OCI-LY3 (cell line): ENCODE data around the gene TRABD2B.
A peak's percentile ranks its signal among the peaks of the same experiment; 100 is the strongest.

Experiments used
- H2AFZ ChIP-seq: fragments of 200-600, 300-600 bp; shearing (Covaris generic); 2 replicates; pipeline ENCODE4 v1.6.0; 2014; ENCODE audit warnings: antibody characterized with exemption, low read depth, low read length
- H3K27ac ChIP-seq: fragments of 200-600, 300-600 bp; sonication (generic); 2 replicates; pipeline ENCODE4 v1.5.1; 2014; ENCODE audit warnings: mild to moderate bottlenecking, low read length, moderate library complexity, mixed read lengths
- H3K27me3 ChIP-seq: fragments of 200-600, 300-600 bp; sonication (generic); 2 replicates; pipeline ENCODE4 v1.6.1; 2014; ENCODE audit warnings: low read depth, low read length, mixed read lengths
- H3K36me3 ChIP-seq: fragments of 200-600, 300-600 bp; sonication (generic); replicated peaks from 2 replicates; pipeline ENCODE3; 2014; ENCODE audit warnings: low read depth, low read length, mixed read lengths
- H3K4me1 ChIP-seq: fragments of 300-600, 200-600 bp; sonication (generic); 2 replicates; pipeline ENCODE4 v1.6.1; 2014; ENCODE audit warnings: low read length, mixed read lengths
- H3K4me2 ChIP-seq: fragments of 200-600, 300-600 bp; sonication (generic); 2 replicates; pipeline ENCODE4 v1.6.1; 2014; ENCODE audit warnings: low read length, mixed read lengths
- H3K4me3 ChIP-seq: fragments of 300-600, 200-600 bp; sonication (generic); 2 replicates; pipeline ENCODE4 v1.5.1; 2014; ENCODE audit warnings: antibody characterized with exemption, mild to moderate bottlenecking, low read length, moderate library complexity
- H3K79me2 ChIP-seq: fragments of 300-600, 200-600 bp; shearing (Covaris generic); 2 replicates; pipeline ENCODE4 v1.6.1; 2014; ENCODE audit warnings: mild to moderate bottlenecking, low read length, mixed read lengths
- H3K9ac ChIP-seq: fragments of 300-600, 200-600 bp; shearing (Covaris generic); 2 replicates; pipeline ENCODE4 v1.6.0; 2014; ENCODE audit warnings: mild to moderate bottlenecking, low read length, moderate library complexity
- H3K9me3 ChIP-seq: fragments of 200-600, 300-600 bp; shearing (Covaris generic); 2 replicates; pipeline ENCODE4 v1.6.1; 2014; ENCODE audit warnings: low read length, mixed read lengths; ENCODE audit not compliant: insufficient read depth
- H4K20me1 ChIP-seq: fragments of 200-600, 300-600 bp; sonication (generic); 2 replicates; pipeline ENCODE4 v1.6.1; 2016; ENCODE audit warnings: low read length, mixed read lengths; ENCODE audit not compliant: insufficient read depth
- CTCF ChIP-seq: fragments of 200-600, 300-600 bp; sonication (generic); IDR thresholded peaks from 2 replicates; pipeline ENCODE4 v1.5.1; 2014; ENCODE audit warnings: antibody characterized with exemption, low read length, low read depth
- EZH2phosphoT487 ChIP-seq: fragments of 200-600 bp; shearing (Covaris generic); IDR thresholded peaks from 2 replicates; pipeline ENCODE4 v1.6.1; 2018; ENCODE audit warnings: antibody characterized with exemption, mixed run types, low read depth

The TRABD2B gene

DNA sequence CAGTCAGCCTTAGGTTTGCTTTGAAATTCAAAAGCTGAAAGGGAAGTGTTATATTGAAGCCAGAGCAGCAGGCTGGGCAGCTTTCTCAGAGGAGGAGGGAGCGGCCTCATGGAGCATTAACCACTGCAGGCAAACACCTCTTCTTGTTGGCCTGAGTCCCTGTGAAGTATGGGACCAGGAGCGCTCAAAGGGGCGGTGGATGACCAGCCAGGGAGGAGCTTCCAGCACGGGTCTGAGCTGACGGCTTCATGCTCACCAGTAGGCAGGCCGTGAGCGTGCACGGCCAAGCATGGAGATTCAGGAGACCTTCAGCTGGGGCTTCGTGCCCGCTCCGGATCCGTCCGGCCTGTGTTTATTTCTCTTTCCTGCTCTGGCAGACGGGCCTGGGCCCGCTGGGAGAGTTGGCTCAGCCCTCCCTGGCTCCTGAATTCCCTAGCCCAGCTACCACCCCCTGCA is 245.2 kb downstream of the TRABD2B start:
- no peaks in the 10 kb centered on the region for H4K20me1 ChIP-seq
- H3K9ac ChIP-seq = no peak overlapping the region
- H3K9me3 ChIP-seq = no peaks in the 10 kb centered on the region
- H3K27ac ChIP-seq = no peak overlapping the region
- H3K4me2 ChIP-seq = no peak overlapping the region
- no peaks in the 10 kb centered on the region for H3K79me2 ChIP-seq
- no peak overlapping the region for H3K4me3 ChIP-seq
- no peak overlapping the region for H2AFZ ChIP-seq
- H3K36me3 ChIP-seq = no peaks in the 10 kb centered on the region
- H3K4me1 ChIP-seq = peaks cover 17% of the 10 kb centered on the region
- no peaks in the 10 kb centered on the region for H3K27me3 ChIP-seq
- TF ChIP-seq EZH2phosphoT487 (no peak), CTCF (no peak)

GRCh38 chr1:47751193-47751592 is 246.0 kb downstream of the TRABD2B start:
- Histone ChIP-seq H3K9ac (no peak overlapping the region), H3K79me2 (no peaks in the 10 kb centered on the region), H3K27ac (no peak overlapping the region), H3K4me3 (no peak overlapping the region), H2AFZ (no peak overlapping the region), H3K9me3 (no peaks in the 10 kb centered on the region), H3K4me1 (peaks cover 22% of the 10 kb centered on the region), H3K27me3 (no peaks in the 10 kb centered on the region), H4K20me1 (no peaks in the 10 kb centered on the region), H3K4me2 (no peak overlapping the region), H3K36me3 (no peaks in the 10 kb centered on the region)
- TF ChIP-seq EZH2phosphoT487 = no peak
- no peak for TF ChIP-seq CTCF

DNA sequence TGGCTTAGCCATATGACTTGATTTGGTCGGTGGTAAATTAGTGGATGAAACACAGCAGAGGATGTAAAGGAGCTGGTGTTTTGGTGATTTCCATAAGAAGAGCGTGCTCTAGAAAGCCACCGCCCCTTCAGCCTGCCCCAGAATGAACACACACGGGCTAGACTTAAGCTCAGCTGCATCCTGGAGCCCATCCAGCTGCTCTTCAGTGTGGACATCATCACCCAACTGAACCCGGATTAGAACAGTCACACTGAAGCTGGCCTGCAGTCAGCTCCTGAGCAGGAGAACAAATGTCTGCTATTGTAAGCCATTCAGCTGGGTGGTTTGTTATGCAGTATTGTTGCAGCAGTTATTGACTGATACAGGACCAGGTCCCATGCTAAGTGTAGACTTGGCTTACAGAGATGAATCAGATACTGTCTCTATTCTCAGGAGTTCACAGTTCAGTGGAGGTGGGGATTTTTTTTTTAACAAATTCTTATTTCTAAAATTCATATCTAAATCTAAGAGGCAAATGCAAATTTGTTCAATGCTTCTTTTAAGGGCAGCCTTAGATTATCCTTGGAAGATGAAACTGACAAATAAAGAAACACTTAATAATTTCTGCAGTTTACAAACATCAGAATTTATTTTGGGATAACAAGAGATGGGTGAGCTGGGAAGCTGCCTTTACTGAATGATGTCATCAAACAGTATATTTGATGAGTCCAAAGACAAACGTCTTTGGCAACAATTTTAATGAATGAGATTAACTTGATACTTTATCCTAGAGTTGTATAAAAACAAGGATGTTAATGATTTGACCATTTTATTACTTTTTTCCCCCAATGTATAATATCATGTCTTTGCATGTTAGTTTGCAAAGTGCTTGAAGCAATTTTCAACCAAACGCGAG is 251.2 kb downstream of the TRABD2B start:
- TF ChIP-seq EZH2phosphoT487 (no peak), CTCF (no peak)
- Histone ChIP-seq H3K36me3 (no peaks in the 10 kb centered on the region), H4K20me1 (no peaks in the 10 kb centered on the region), H3K4me1 (peaks cover 22% of the 10 kb centered on the region), H3K9me3 (no peaks in the 10 kb centered on the region), H3K9ac (no peak overlapping the region), H3K79me2 (no peaks in the 10 kb centered on the region), H3K27ac (no peak overlapping the region), H3K4me2 (peak overlapping the region; percentile 48), H2AFZ (no peak overlapping the region), H3K4me3 (no peak overlapping the region), H3K27me3 (no peaks in the 10 kb centered on the region)

- TF ChIP-seq CTCF = no peak
- no peak for TF ChIP-seq EZH2phosphoT487
- H3K79me2 ChIP-seq = no peaks in the 10 kb centered on the region
- no peak overlapping the region for H3K9ac ChIP-seq
- no peak overlapping the region for H3K27ac ChIP-seq
- H3K36me3 ChIP-seq = no peaks in the 10 kb centered on the region
- no peaks in the 10 kb centered on the region for H3K27me3 ChIP-seq
- no peaks in the 10 kb centered on the region for H3K9me3 ChIP-seq
- no peak overlapping the region for H2AFZ ChIP-seq
- peaks cover 15% of the 10 kb centered on the region for H3K4me1 ChIP-seq
- no peak overlapping the region for H3K4me3 ChIP-seq
- H4K20me1 ChIP-seq = no peaks in the 10 kb centered on the region
- no peak overlapping the region for H3K4me2 ChIP-seq
Observed at GRCh38 chr1:47742890-47743760, 254.1 kb downstream of the TRABD2B start.
